ENCODE measurements around the gene STAT3. TPM values are rescaled to one million over a fixed set of nuclear protein-coding genes. Genes with fewer than 3 reads are reported as not detected.
A peak's percentile ranks its signal among the peaks of the same experiment; 100 is the strongest.

STAT3 gene
- total RNA-seq, 6 experiments from 2014 or later = 65.3 to 74.5 (median 68.8) TPM

- Mint-ChIP-seq H3K27me3 (ENCODE audit: insufficient read depth) (no peaks in the 10 kb centered on the region; the same call in 1 of the 2 replicates), H3K4me3 (no peak overlapping the region), H3K9me3 (no peaks in the 10 kb centered on the region), H3K27ac (no peak overlapping the region), H3K36me3 (ENCODE audit: low read depth) (peaks cover 45% of the 10 kb centered on the region), H3K4me1 (ENCODE audit: low read depth) (peaks cover 27% of the 10 kb centered on the region)
- TF ChIP-seq CTCF (IDR thresholded peaks at IDR 0.05) = no peak
- no peak for DNase-seq
Observed at GRCh38 chr17:42317266-42317845, 70.9 kb downstream of the STAT3 start.

- peaks cover 26% of the 10 kb centered on the region for H3K4me1 Mint-ChIP-seq (ENCODE audit: low read depth)
- no peak overlapping the region for H3K27ac Mint-ChIP-seq
- no peaks in the 10 kb centered on the region for H3K9me3 Mint-ChIP-seq
- H3K4me3 Mint-ChIP-seq = no peak overlapping the region
- peaks cover 39% of the 10 kb centered on the region for H3K36me3 Mint-ChIP-seq (ENCODE audit: low read depth)
- TF ChIP-seq CTCF (IDR thresholded peaks at IDR 0.05) = no peak
- no peaks in the 10 kb centered on the region; the same call in 1 of the 2 replicates for H3K27me3 Mint-ChIP-seq (ENCODE audit: insufficient read depth)
- no peak for DNase-seq
Observed at GRCh38 chr17:42316755-42317154, 71.5 kb downstream of the STAT3 start.

- H3K9me3 Mint-ChIP-seq = no peaks in the 10 kb centered on the region
- no peaks in the 10 kb centered on the region; the same call in 1 of the 2 replicates for H3K27me3 Mint-ChIP-seq (ENCODE audit: insufficient read depth)
- no peak for DNase-seq
- peaks cover 30% of the 10 kb centered on the region for H3K4me1 Mint-ChIP-seq (ENCODE audit: low read depth)
- TF ChIP-seq CTCF (IDR thresholded peaks at IDR 0.05) = no peak
- no peak overlapping the region for H3K27ac Mint-ChIP-seq
- peaks cover 35% of the 10 kb centered on the region for H3K36me3 Mint-ChIP-seq (ENCODE audit: low read depth)
- H3K4me3 Mint-ChIP-seq = no peak overlapping the region
Observed at GRCh38 chr17:42315402-42316156, 72.7 kb downstream of the STAT3 start.

- Mint-ChIP-seq H3K27me3 (ENCODE audit: insufficient read depth) (peaks cover 2% of the 10 kb centered on the region), H3K4me3 (no peak overlapping the region), H3K36me3 (ENCODE audit: low read depth) (peaks cover 26% of the 10 kb centered on the region; the same call in 1 of the 2 replicates), H3K27ac (peak overlapping the region; percentile 23; the same call in 1 of the 2 replicates), H3K4me1 (ENCODE audit: low read depth) (peaks cover 17% of the 10 kb centered on the region), H3K9me3 (no peaks in the 10 kb centered on the region)
- TF ChIP-seq CTCF (IDR thresholded peaks at IDR 0.05) = no peak
- no peak for DNase-seq
Observed at GRCh38 chr17:42313773-42314566, 74.3 kb downstream of the STAT3 start.

- Mint-ChIP-seq H3K27ac (peak overlapping the region; percentile 23; the same call in 1 of the 2 replicates), H3K4me3 (no peak overlapping the region), H3K36me3 (ENCODE audit: low read depth) (peaks cover 26% of the 10 kb centered on the region; the same call in 1 of the 2 replicates), H3K4me1 (ENCODE audit: low read depth) (peaks cover 17% of the 10 kb centered on the region), H3K9me3 (no peaks in the 10 kb centered on the region), H3K27me3 (ENCODE audit: insufficient read depth) (peaks cover 5% of the 10 kb centered on the region)
- no peak for TF ChIP-seq CTCF (IDR thresholded peaks at IDR 0.05)
- DNase-seq = no peak
Observed at GRCh38 chr17:42313389-42313772, 74.9 kb downstream of the STAT3 start.
